ENCODE results near the gene LGALSL.

GRCh38 chr2:64479259-64480117, 25.5 kb downstream of the LGALSL start:
- TF ChIP-seq YY1 (IDR thresholded peaks at IDR 0.05; ENCODE audit: extremely low read depth, insufficient replicate concordance, low read depth, low read length), result no peak
- TF ChIP-seq POLR2AphosphoS5 (IDR thresholded peaks at IDR 0.05; ENCODE audit: low read depth, low read length), result no peak
- TF ChIP-seq, protein P1, sequence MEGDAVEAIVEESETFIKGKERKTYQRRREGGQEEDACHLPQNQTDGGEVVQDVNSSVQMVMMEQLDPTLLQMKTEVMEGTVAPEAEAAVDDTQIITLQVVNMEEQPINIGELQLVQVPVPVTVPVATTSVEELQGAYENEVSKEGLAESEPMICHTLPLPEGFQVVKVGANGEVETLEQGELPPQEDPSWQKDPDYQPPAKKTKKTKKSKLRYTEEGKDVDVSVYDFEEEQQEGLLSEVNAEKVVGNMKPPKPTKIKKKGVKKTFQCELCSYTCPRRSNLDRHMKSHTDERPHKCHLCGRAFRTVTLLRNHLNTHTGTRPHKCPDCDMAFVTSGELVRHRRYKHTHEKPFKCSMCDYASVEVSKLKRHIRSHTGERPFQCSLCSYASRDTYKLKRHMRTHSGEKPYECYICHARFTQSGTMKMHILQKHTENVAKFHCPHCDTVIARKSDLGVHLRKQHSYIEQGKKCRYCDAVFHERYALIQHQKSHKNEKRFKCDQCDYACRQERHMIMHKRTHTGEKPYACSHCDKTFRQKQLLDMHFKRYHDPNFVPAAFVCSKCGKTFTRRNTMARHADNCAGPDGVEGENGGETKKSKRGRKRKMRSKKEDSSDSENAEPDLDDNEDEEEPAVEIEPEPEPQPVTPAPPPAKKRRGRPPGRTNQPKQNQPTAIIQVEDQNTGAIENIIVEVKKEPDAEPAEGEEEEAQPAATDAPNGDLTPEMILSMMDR (IDR thresholded peaks at IDR 0.05 in 2 of 3, conservative IDR thresholded peaks at IDR 0.05 in 1 of 3; ENCODE audit: borderline replicate concordance in 1 of 3, insufficient read depth in 1 of 3, low read depth in 2 of 3, low read length in 2 of 3), result no peak
- no peak for TF ChIP-seq REST (IDR thresholded peaks at IDR 0.05; ENCODE audit: low read depth)
- no peak for TF ChIP-seq EZH2 (IDR thresholded peaks at IDR 0.05)
- TF ChIP-seq, protein P2, sequence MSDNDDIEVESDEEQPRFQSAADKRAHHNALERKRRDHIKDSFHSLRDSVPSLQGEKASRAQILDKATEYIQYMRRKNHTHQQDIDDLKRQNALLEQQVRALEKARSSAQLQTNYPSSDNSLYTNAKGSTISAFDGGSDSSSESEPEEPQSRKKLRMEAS (IDR thresholded peaks at IDR 0.05), result no peak

Measured in HCT116 (cell line).